MM.1S (cell line): ENCODE data around the gene NKIRAS1.

ENCODE experiments used
- DNase-seq: peaks from one replicate; pipeline ENCODE4 v3.0.0-alpha.2; 2015
- H2AFZ ChIP-seq: fragments of 300-600 bp; sonication (generic); 2 replicates; pipeline ENCODE4 v1.6.0; 2016; ENCODE audit warnings: antibody characterized with exemption, low read length
- H3F3A ChIP-seq: fragments of 300-600 bp; sonication (generic); 2 replicates; pipeline ENCODE4 v1.6.1; 2016; ENCODE audit warnings: mild to moderate bottlenecking, antibody characterized with exemption, low read length, moderate library complexity, mixed read lengths; ENCODE audit not compliant: insufficient read depth
- H3K27ac ChIP-seq: fragments of 300-600 bp; sonication (generic); 2 replicates; pipeline ENCODE4 v1.5.1; 2016; ENCODE audit warnings: mild to moderate bottlenecking, low read length
- H3K27me3 ChIP-seq: fragments of 300-600 bp; sonication (generic); replicated peaks from 2 replicates; pipeline ENCODE4 v1.6.0; 2016; ENCODE audit warnings: low read length; ENCODE audit not compliant: insufficient read depth
- H3K36me3 ChIP-seq: fragments of 300-600 bp; sonication (generic); replicated peaks from 2 replicates; pipeline ENCODE4 v1.6.1; 2016; ENCODE audit warnings: mild to moderate bottlenecking, low read length, mixed read lengths; ENCODE audit not compliant: insufficient read depth
- H3K4me1 ChIP-seq: fragments of 300-600 bp; sonication (generic); 2 replicates; pipeline ENCODE4 v1.6.1; 2016; ENCODE audit warnings: low read length, mixed read lengths
- H3K4me2 ChIP-seq: fragments of 300-600 bp; sonication (generic); 2 replicates; pipeline ENCODE4 v1.6.0; 2016; ENCODE audit warnings: low read depth, low read length
- H3K4me3 ChIP-seq: fragments of 300-600 bp; sonication (generic); 2 replicates; pipeline ENCODE4 v1.5.1; 2016; ENCODE audit warnings: low read length, mixed read lengths
- H3K79me2 ChIP-seq: fragments of 300-600 bp; sonication (generic); 2 replicates; pipeline ENCODE4 v1.6.1; 2016; ENCODE audit warnings: mixed run types, low read length, mixed read lengths
- H3K9ac ChIP-seq: fragments of 300-600 bp; sonication (generic); 2 replicates; pipeline ENCODE4 v1.6.1; 2016; ENCODE audit warnings: low read length, mixed read lengths
- H3K9me2 ChIP-seq: fragments of 300-600 bp; sonication (generic); replicated peaks from 2 replicates; pipeline ENCODE4 v1.6.1; 2016; ENCODE audit warnings: mild to moderate bottlenecking, low read length, mixed read lengths; ENCODE audit not compliant: insufficient read depth
- H3K9me3 ChIP-seq: fragments of 300-600 bp; sonication (generic); replicated peaks from 2 replicates; pipeline ENCODE4 v1.6.1; 2016; ENCODE audit warnings: mild to moderate bottlenecking, low read length, mixed read lengths; ENCODE audit not compliant: insufficient read depth
- H4K20me1 ChIP-seq: fragments of 300-600 bp; sonication (generic); 2 replicates; pipeline ENCODE4 v1.6.1; 2016; ENCODE audit warnings: mild to moderate bottlenecking, low read length, moderate library complexity, mixed read lengths; ENCODE audit not compliant: insufficient read depth
- CTCF ChIP-seq: fragments of 300-600 bp; sonication (generic); IDR thresholded peaks from 2 replicates; pipeline ENCODE4 v1.5.1; 2016; ENCODE audit warnings: antibody characterized with exemption, low read length, mixed read lengths
- EZH2 ChIP-seq: fragments of 300-600 bp; sonication (generic); optimal IDR thresholded peaks from 2 replicates; pipeline ENCODE3; 2017; ENCODE audit warnings: low read depth, mild to moderate bottlenecking, antibody characterized with exemption, low read length, mixed read lengths
- EZH2phosphoT487 ChIP-seq: fragments of 300-600 bp; sonication (generic); IDR thresholded peaks from 2 replicates; pipeline ENCODE4 v1.6.1; 2018; ENCODE audit warnings: antibody characterized with exemption, low read length

Gene NKIRAS1

GRCh38 chr3:23934253-23934652 is 17.5 kb upstream of the NKIRAS1 start:
- no peaks in the 10 kb centered on the region for H4K20me1 ChIP-seq
- no peak overlapping the region for H3K27ac ChIP-seq
- no peaks in the 10 kb centered on the region for H3K36me3 ChIP-seq
- no peaks in the 10 kb centered on the region for H3K9me3 ChIP-seq
- H3K27me3 ChIP-seq, result no peaks in the 10 kb centered on the region
- H3K79me2 ChIP-seq, result no peaks in the 10 kb centered on the region
- no peak overlapping the region for H3K9ac ChIP-seq
- no peak overlapping the region for H2AFZ ChIP-seq
- TF ChIP-seq EZH2, result no peak
- TF ChIP-seq EZH2phosphoT487, result no peak
- TF ChIP-seq CTCF, result no peak
- no peak for DNase-seq
- no peak overlapping the region for H3K4me2 ChIP-seq
- no peak overlapping the region for H3K4me3 ChIP-seq
- H3K4me1 ChIP-seq, result no peaks in the 10 kb centered on the region
- no peaks in the 10 kb centered on the region for H3F3A ChIP-seq
- no peaks in the 10 kb centered on the region for H3K9me2 ChIP-seq

- Histone ChIP-seq H3K36me3 (no peaks in the 10 kb centered on the region), H3K27me3 (no peaks in the 10 kb centered on the region), H3K9me2 (no peaks in the 10 kb centered on the region), H4K20me1 (no peaks in the 10 kb centered on the region), H3K4me1 (no peaks in the 10 kb centered on the region), H3K9ac (no peak overlapping the region), H3K4me2 (no peak overlapping the region), H3K4me3 (no peak overlapping the region), H3K9me3 (no peaks in the 10 kb centered on the region), H3F3A (no peaks in the 10 kb centered on the region), H3K27ac (no peak overlapping the region), H3K79me2 (no peaks in the 10 kb centered on the region), H2AFZ (no peak overlapping the region)
- TF ChIP-seq EZH2, result no peak
- no peak for TF ChIP-seq EZH2phosphoT487
- no peak for TF ChIP-seq CTCF
- DNase-seq, result no peak
These were observed 15.8 kb upstream of the NKIRAS1 start for GRCh38 chr3:23932571-23932970.

GRCh38 chr3:23931597-23931996 is 14.8 kb upstream of the NKIRAS1 start:
- Histone ChIP-seq H3K27ac (no peak overlapping the region), H4K20me1 (no peaks in the 10 kb centered on the region), H3F3A (no peaks in the 10 kb centered on the region), H2AFZ (peak overlapping the region; percentile 19; the same call in 1 of the 2 replicates), H3K4me3 (no peak overlapping the region), H3K4me1 (no peaks in the 10 kb centered on the region), H3K27me3 (no peaks in the 10 kb centered on the region), H3K9ac (no peak overlapping the region), H3K4me2 (no peak overlapping the region; the same call in 1 of the 2 replicates), H3K9me3 (no peaks in the 10 kb centered on the region), H3K79me2 (no peaks in the 10 kb centered on the region), H3K36me3 (no peaks in the 10 kb centered on the region), H3K9me2 (no peaks in the 10 kb centered on the region)
- no peak for TF ChIP-seq EZH2phosphoT487
- no peak for TF ChIP-seq CTCF
- no peak for TF ChIP-seq EZH2
- no peak for DNase-seq
